Osteocyte (in vitro differentiated cells): ENCODE results near the gene SMARCAD1. TPM values are rescaled to one million over a fixed set of nuclear protein-coding genes. Genes with fewer than 3 reads are reported as not detected.

Experiments
- DNase-seq: peaks from one replicate; pipeline ENCODE4 v3.0.0; 2021; ENCODE audit warnings: mixed read lengths; ENCODE audit not compliant: unreplicated experiment; ENCODE audit errors: extremely low spot score
- H3K27ac Mint-ChIP-seq: one replicate; pipeline ENCODE4 v1.8.0; 2021; ENCODE audit warnings: mild to moderate bottlenecking, mixed read lengths; ENCODE audit not compliant: unreplicated experiment
- H3K27me3 Mint-ChIP-seq: one replicate; pipeline ENCODE4 v1.8.0; 2021; ENCODE audit warnings: mixed read lengths; ENCODE audit not compliant: unreplicated experiment
- H3K36me3 Mint-ChIP-seq: one replicate; pipeline ENCODE4 v1.8.0; 2021; ENCODE audit warnings: mixed read lengths; ENCODE audit not compliant: unreplicated experiment
- H3K4me1 Mint-ChIP-seq: one replicate; pipeline ENCODE4 v1.8.0; 2021; ENCODE audit warnings: mixed read lengths; ENCODE audit not compliant: unreplicated experiment
- H3K4me3 Mint-ChIP-seq: one replicate; pipeline ENCODE4 v1.8.0; 2021; ENCODE audit warnings: mild to moderate bottlenecking, moderate library complexity, mixed read lengths; ENCODE audit not compliant: unreplicated experiment
- H3K9me3 Mint-ChIP-seq: one replicate; pipeline ENCODE4 v1.8.0; 2021; ENCODE audit warnings: mixed read lengths; ENCODE audit not compliant: unreplicated experiment
- total RNA-seq: library from RNA; stranded (reverse); gene quantifications from 2 replicates; pipeline ENCODE4 v1.2.1, GENCODE V29; 2021
- TF ChIP-seq, protein P1 (sequence below): fragments of 200-600 bp; sonication (generic); IDR thresholded peaks from 2 replicates; pipeline ENCODE4 v1.5.0; 2021; ENCODE audit warnings: antibody characterized with exemption, mild to moderate bottlenecking, moderate library complexity

Gene SMARCAD1
- total RNA-seq, 1 donor from 2014 or later = 33.9 TPM

DNA sequence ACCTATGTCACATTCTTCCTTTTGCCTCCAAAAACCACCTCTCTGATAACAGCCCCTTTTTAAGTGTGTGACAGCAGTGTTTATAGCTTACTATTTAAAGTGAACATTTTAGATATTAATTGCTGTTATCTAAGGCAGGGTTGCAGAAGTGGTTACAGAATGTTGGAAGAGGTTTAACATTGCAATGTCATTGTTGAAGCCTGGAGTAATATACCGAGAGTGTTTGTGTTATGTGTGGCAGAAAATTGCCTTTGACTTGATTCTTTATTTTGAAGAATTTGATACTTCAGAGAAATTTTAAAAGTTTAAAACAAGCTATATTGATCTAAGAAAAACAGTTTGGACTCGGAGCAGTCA, 37.1 kb downstream of the SMARCAD1 start:
- Mint-ChIP-seq H3K27me3 (no peaks in the 10 kb centered on the region), H3K9me3 (no peaks in the 10 kb centered on the region), H3K27ac (no peak overlapping the region), H3K4me1 (no peaks in the 10 kb centered on the region), H3K4me3 (no peak overlapping the region), H3K36me3 (peaks cover 46% of the 10 kb centered on the region)
- TF ChIP-seq, protein P1, sequence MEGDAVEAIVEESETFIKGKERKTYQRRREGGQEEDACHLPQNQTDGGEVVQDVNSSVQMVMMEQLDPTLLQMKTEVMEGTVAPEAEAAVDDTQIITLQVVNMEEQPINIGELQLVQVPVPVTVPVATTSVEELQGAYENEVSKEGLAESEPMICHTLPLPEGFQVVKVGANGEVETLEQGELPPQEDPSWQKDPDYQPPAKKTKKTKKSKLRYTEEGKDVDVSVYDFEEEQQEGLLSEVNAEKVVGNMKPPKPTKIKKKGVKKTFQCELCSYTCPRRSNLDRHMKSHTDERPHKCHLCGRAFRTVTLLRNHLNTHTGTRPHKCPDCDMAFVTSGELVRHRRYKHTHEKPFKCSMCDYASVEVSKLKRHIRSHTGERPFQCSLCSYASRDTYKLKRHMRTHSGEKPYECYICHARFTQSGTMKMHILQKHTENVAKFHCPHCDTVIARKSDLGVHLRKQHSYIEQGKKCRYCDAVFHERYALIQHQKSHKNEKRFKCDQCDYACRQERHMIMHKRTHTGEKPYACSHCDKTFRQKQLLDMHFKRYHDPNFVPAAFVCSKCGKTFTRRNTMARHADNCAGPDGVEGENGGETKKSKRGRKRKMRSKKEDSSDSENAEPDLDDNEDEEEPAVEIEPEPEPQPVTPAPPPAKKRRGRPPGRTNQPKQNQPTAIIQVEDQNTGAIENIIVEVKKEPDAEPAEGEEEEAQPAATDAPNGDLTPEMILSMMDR = no peak
- DNase-seq = no peak

DNA sequence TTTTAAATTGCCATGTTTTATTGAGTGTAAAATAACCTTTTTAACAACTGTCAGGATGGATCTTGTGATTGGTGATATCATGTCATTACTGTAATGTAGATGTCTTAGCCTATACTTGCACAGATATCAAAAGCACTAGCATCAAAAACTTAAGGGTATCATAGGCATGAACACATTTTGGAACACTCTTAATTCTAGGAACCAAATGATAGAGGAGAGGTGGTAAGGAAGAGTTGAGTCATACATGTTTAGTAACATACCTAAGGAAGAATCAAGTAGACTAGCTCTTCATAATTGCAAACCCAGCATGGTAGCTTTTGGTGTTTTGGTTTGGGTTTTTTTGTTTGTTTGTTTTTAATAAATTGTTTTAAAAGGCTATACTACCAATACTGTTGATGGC, 43.4 kb downstream of the SMARCAD1 start:
- Mint-ChIP-seq H3K9me3 (no peaks in the 10 kb centered on the region), H3K36me3 (peaks cover 43% of the 10 kb centered on the region)
- no peak for DNase-seq

DNA sequence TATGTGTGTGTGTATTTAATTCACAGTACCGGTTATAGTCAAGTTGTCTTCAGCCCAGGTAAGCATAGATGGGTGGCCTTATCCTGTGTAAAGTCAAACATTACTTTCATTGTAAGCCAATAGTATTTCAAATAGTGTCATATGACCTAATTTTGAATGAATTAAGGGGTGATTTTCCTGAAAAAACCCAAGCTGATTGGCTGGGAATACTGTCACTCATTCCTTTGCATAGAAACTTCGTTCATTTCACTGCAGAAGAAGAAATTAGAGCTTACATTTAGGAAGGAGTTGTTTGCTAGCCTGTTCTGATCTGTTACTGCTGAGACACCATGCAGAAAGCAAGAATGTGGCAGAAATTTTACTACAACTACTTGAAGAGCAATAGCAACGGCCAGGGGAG, 45.4 kb downstream of the SMARCAD1 start:
- no peak for DNase-seq
- peaks cover 40% of the 10 kb centered on the region for H3K36me3 Mint-ChIP-seq
- H3K27ac Mint-ChIP-seq = no peak overlapping the region
- TF ChIP-seq, protein P1 = no peak
- H3K4me1 Mint-ChIP-seq = peaks cover 11% of the 10 kb centered on the region
- H3K9me3 Mint-ChIP-seq = no peaks in the 10 kb centered on the region
- H3K4me3 Mint-ChIP-seq = no peak overlapping the region
- no peaks in the 10 kb centered on the region for H3K27me3 Mint-ChIP-seq

More for the DNA sequence above, 43.4 kb downstream of the SMARCAD1 start:
- Mint-ChIP-seq H3K27ac (no peak overlapping the region), H3K4me3 (no peak overlapping the region), H3K4me1 (peaks cover 11% of the 10 kb centered on the region), H3K27me3 (no peaks in the 10 kb centered on the region)
- TF ChIP-seq, protein P1 = no peak

DNA sequence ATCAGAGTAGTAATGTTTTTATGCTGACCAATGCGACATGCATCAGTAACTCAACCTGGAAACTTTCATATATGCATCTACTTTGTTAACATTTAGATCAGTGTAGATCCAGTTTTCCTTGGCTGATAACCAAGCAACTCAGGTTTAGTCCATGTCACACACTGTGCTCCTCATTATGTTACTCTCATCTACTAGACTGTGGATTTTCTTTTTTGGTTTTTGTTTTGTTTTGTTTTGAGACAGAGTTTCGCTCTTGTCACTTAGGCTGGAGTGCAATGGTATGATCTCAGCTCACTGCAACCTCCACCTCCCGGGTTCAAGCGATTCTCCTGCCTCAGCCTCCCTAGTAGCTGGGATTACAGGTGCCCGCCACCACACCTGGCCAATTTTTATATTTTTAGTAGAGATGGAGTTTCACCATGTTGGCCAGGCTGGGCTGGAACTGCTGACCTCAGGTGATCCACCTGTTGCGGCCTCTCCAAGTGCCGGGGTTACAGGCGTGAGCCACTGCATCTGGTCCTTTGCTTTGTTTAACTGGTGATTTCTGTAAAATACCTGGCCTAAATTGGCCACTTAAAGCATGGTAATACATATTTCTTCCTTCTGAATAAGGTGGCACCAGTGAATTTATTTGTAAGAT, 48.6 kb downstream of the SMARCAD1 start:
- H3K27me3 Mint-ChIP-seq = no peaks in the 10 kb centered on the region
- peaks cover 29% of the 10 kb centered on the region for H3K36me3 Mint-ChIP-seq
- H3K4me1 Mint-ChIP-seq = peaks cover 11% of the 10 kb centered on the region
- H3K9me3 Mint-ChIP-seq = no peaks in the 10 kb centered on the region
- no peak for DNase-seq
- H3K4me3 Mint-ChIP-seq = no peak overlapping the region
- H3K27ac Mint-ChIP-seq = no peak overlapping the region
- TF ChIP-seq, protein P1 = no peak

DNA sequence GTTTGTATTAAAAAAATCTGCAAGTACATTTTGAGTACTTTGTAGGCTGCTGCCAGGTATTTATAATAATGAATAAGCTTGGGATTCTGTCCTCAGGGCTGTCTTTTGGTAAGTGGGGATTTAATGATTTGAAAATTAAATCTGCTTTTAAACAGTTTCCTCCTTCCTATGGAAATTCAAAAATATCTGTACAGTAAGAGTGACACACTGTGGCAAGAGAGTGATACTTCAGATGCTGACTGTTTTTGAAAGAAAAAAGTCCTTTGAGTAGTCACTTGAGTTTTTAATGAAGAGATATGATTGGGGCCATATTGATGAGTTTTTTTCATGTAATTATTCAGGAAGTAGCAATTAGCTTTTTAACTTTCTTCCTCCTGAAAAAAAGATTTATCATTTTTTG, 49.2 kb downstream of the SMARCAD1 start:
- no peaks in the 10 kb centered on the region for H3K9me3 Mint-ChIP-seq
- H3K27me3 Mint-ChIP-seq = no peaks in the 10 kb centered on the region
- no peak overlapping the region for H3K27ac Mint-ChIP-seq
- peaks cover 27% of the 10 kb centered on the region for H3K36me3 Mint-ChIP-seq
- peaks cover 11% of the 10 kb centered on the region for H3K4me1 Mint-ChIP-seq
- TF ChIP-seq, protein P1 = peak; percentile 49
- DNase-seq = no peak
- H3K4me3 Mint-ChIP-seq = no peak overlapping the region
